Psoas muscle (tissue), 8 donors: ENCODE results near the gene BBS7. TPM values are rescaled to one million over a fixed set of nuclear protein-coding genes. Genes with fewer than 3 reads are reported as not detected.

Experiments used
- ATAC-seq, 4 donors: fragments of 200-7000 bp; cut with Tn5 transposase; one replicate each; pipeline ENCODE4 v1.9.1; 2020; ENCODE audit warnings: moderate library complexity in 3 of 4, mild to moderate bottlenecking in 2 of 4
- DNase-seq, 2 donors: peaks; one replicate each; pipeline ENCODE4 v3.0.0-alpha.2; 2020
- H3K27ac ChIP-seq: fragments of 200-600 bp; one replicate; pipeline ENCODE4 v1.8.0; 2022
- H3K27me3 ChIP-seq, 3 donors: fragments of 200-600 bp in 1 of 3; one replicate each; pipeline versions ENCODE4 v1.6.1 to v1.8.0; 2013 to 2022; ENCODE audit warnings: low read length in 2 of 3, mild to moderate bottlenecking in 2 of 3, moderate library complexity in 1 of 3; ENCODE audit not compliant: insufficient read depth in 3 of 3
- H3K36me3 ChIP-seq, 2 donors: fragments of 200-600 bp in 1 of 2; one replicate each; pipeline versions ENCODE4 v1.6.1 to v1.8.0; 2013 to 2022; ENCODE audit warnings: low read depth in 1 of 2, mild to moderate bottlenecking in 1 of 2, moderate library complexity in 1 of 2; ENCODE audit not compliant: insufficient read depth in 1 of 2
- H3K4me1 ChIP-seq: fragments of 200-600 bp; one replicate; pipeline ENCODE4 v1.8.0; 2022
- H3K4me3 ChIP-seq: fragments of 200-600 bp; one replicate; pipeline ENCODE4 v1.8.0; 2022; ENCODE audit warnings: mild to moderate bottlenecking
- H3K9me3 ChIP-seq: fragments of 200-600 bp; one replicate; pipeline ENCODE4 v1.8.0; 2022
- WGBS, 3 donors: extraction: QIAGEN DNeasy Blood & Tissue Kit; methylation state at CpG; one replicate each; pipeline versions ENCODE4 v1.1.6 to v1.1.7; 2013; 5-methylcytosine and 5-hydroxymethylcytosine counted together
- intact Hi-C, 2 donors: fragments of 100-400 bp; cut with DNase I; formaldehyde crosslinking; loops; one replicate each; pipeline versions ENCODE4 v1.11.0 to v1.14.2; 2022
- polyA plus RNA-seq, 3 donors: library from polyadenylated mRNA; stranded (reverse); fragments of 200-250 nt; gene quantifications; one replicate each; pipeline ENCODE4 v1.2.3, GENCODE V29; 2013
- total RNA-seq, 4 donors: library from RNA; stranded (reverse); fragmentation: NEBNext Ultra II Directional in 2 of 4; extraction: Animal tissue kit (Norgen Biotek cat#: 25700) in 2 of 4; gene quantifications; one replicate each; pipeline versions ENCODE4 v1.2.1 to v1.2.4, GENCODE V29; 2021 to 2023
- TF ChIP-seq, protein P1 (sequence below): fragments of 200-600 bp; IDR thresholded peaks from one replicate; pipeline ENCODE4 v1.8.0; 2022; ENCODE audit warnings: antibody characterized with exemption
- donor health status: healthy with polysubstance abuse.
- donor health status: DM: no; HTN: no; CAD: no; lungs with moderate emphysema.
- donor health status: Bipolar disorder and iron deficiency.
- donor health status: healthy.
- donor health status: DM: yes; HTN: yes; CAD: no.
- donor health status: DM: no; HTN: no; CAD: no.
- donor health status: DM: no; HTN: no; CAD: no.
- donor health status: DM: yes; HTN: yes; CAD: no.

The BBS7 gene
- total and polyA plus RNA-seq, 7 donors: 4.0 to 10.3 (median 5.3) TPM

GRCh38 chr4:121898150-121898549, 27.9 kb upstream of the BBS7 start:
- WGBS, 3 donors: 33 to 40% (median 38%) methylated on average over 6 of the region's 6 CpGs
- TF ChIP-seq, protein P1, sequence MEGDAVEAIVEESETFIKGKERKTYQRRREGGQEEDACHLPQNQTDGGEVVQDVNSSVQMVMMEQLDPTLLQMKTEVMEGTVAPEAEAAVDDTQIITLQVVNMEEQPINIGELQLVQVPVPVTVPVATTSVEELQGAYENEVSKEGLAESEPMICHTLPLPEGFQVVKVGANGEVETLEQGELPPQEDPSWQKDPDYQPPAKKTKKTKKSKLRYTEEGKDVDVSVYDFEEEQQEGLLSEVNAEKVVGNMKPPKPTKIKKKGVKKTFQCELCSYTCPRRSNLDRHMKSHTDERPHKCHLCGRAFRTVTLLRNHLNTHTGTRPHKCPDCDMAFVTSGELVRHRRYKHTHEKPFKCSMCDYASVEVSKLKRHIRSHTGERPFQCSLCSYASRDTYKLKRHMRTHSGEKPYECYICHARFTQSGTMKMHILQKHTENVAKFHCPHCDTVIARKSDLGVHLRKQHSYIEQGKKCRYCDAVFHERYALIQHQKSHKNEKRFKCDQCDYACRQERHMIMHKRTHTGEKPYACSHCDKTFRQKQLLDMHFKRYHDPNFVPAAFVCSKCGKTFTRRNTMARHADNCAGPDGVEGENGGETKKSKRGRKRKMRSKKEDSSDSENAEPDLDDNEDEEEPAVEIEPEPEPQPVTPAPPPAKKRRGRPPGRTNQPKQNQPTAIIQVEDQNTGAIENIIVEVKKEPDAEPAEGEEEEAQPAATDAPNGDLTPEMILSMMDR: no peak
- Histone ChIP-seq H3K27me3 (no peaks in the 10 kb centered on the region), H3K36me3 (no peaks in the 10 kb centered on the region), H3K4me3 (no peak overlapping the region), H3K9me3 (no peaks in the 10 kb centered on the region), H3K4me1 (no peaks in the 10 kb centered on the region), H3K27ac (no peak overlapping the region)
- DNase-seq (no peak), ATAC-seq (no peak)
- intact Hi-C loops: loop anchor here in 1 of 2 donors (5.0 kb wide), 1 partner anchor 679 kb away; no protein-coding TSS in a partner anchor

DNA sequence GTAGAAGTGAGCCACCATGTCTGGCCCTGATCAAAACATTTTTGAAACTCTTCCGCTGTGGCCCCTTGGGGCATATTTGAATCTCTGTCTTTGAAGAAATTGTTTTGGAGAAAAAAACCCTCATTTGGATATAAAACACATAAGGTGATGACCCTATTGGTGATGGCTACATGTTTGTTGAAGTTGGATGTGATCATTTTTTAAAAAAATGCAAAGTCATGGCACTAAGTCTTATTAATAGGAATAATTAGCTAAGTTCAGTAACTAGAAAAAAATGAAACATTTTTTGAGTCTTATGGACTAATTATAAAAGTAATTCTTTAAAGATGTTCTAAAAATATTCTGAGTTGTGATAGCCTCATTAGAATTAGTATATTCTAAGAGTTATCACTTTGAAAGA, 17.9 kb upstream of the BBS7 start:
- no peak overlapping the region for H3K27ac ChIP-seq
- WGBS, 3 donors: 95 to 98% (median 96%) methylated on average over 1 of the region's 1 CpG
- TF ChIP-seq, protein P1: no peak
- DNase-seq (no peak), ATAC-seq (no peak)
- no peaks in the 10 kb centered on the region for H3K4me1 ChIP-seq
- no peaks in the 10 kb centered on the region for H3K27me3 ChIP-seq
- no peaks in the 10 kb centered on the region for H3K36me3 ChIP-seq
- intact Hi-C loops: no loop called here
- H3K9me3 ChIP-seq: no peaks in the 10 kb centered on the region
- no peak overlapping the region for H3K4me3 ChIP-seq

- Histone ChIP-seq H3K4me1 (no peaks in the 10 kb centered on the region), H3K4me3 (no peak overlapping the region), H3K27ac (no peak overlapping the region), H3K36me3 (no peaks in the 10 kb centered on the region), H3K27me3 (no peaks in the 10 kb centered on the region), H3K9me3 (no peaks in the 10 kb centered on the region)
- WGBS, 3 donors: 92 to 98% (median 93%) methylated on average over 2 of the region's 2 CpGs
- ATAC-seq: no peak
- no peak for DNase-seq
- TF ChIP-seq, protein P1: no peak
- intact Hi-C loops: no loop called here
Measured at GRCh38 chr4:121885115-121885514, 14.8 kb upstream of the BBS7 start.

GRCh38 chr4:121881158-121881557, 10.9 kb upstream of the BBS7 start:
- DNase-seq (no peak), ATAC-seq (no peak)
- Histone ChIP-seq H3K4me1 (no peaks in the 10 kb centered on the region), H3K36me3 (no peaks in the 10 kb centered on the region), H3K4me3 (no peak overlapping the region), H3K27me3 (peaks cover 0 to 3% (median 0%) of the 10 kb centered on the region in 3 donors), H3K27ac (no peak overlapping the region), H3K9me3 (no peaks in the 10 kb centered on the region)
- intact Hi-C loops: no loop called here
- TF ChIP-seq, protein P1: no peak
- 70 to 77% (median 77%) methylated on average over 3 of the region's 3 CpGs for WGBS, 3 donors

DNA sequence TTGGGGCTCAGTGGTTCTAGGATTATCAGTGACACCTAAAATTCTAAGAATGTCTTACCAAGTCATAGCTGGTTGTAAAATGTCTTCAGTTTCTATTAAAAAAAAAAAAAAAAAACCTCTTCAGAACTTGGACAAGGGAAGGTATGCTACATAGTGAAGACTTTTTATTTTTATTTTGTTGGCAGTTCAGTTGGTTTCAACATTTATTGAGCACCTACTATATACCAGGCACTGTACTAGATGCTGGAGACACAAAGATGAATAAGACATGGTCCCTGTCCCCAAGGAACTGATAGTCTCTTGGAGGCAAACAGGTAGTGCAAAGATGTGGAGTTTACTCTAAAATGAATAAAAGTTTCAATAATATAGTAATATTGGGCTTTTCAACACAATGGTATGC, 8.9 kb upstream of the BBS7 start:
- DNase-seq: no peak
- H3K4me1 ChIP-seq: no peaks in the 10 kb centered on the region
- no peaks in the 10 kb centered on the region for H3K9me3 ChIP-seq
- peaks cover 0 to 3% (median 0%) of the 10 kb centered on the region in 3 donors for H3K27me3 ChIP-seq
- no peak for ATAC-seq
- TF ChIP-seq, protein P1: no peak
- H3K4me3 ChIP-seq: no peak overlapping the region
- no peak overlapping the region for H3K27ac ChIP-seq
- intact Hi-C loops: no loop called here
- no peaks in the 10 kb centered on the region for H3K36me3 ChIP-seq
